ENCODE data around the gene CBLN3.

CBLN3 gene

DNA sequence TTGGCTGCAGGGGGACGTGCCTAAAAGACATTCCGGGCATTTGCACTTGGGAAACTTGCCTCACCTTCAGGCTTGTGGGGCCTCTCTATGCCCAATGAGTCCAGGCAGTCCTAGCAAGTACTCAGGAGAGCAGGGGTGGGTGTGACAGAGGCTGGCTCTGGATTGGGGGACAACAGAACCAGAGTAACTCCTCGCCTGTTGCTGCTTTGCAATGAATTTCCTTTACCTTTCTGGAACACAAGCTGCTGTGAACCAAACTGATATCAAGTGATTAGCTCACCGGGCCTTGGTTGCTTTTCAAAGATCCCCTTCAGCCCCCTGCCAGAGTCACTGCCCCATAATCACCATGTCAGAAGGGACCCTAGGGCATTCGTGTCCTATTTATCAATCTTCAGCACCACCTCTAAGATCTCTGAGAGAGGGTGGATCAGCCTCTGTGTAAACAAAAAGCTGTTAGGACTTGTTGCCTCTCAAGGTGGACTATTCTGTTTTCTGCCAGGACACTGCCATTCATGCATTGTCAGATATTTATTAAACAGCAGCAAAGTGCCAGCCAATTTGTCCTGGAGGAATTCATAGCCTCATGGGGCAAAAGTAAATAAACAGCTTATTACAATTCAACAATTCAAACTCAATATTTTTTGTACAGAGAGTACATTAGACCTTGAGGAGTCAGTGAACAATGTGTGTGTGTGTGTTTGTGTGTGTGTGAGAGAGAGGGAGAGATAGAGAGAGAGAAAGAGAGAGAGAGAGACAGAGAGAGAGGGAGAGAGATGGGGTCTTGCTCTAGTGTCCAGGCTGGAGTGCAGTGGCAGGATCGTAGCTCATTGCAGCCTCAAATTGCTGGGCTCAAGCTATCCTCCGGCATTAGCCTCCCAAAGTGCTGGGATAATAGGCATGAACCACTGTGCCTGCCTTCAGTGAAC, 50.2 kb downstream of the CBLN3 start:
- no peak for DNase-seq

DNA sequence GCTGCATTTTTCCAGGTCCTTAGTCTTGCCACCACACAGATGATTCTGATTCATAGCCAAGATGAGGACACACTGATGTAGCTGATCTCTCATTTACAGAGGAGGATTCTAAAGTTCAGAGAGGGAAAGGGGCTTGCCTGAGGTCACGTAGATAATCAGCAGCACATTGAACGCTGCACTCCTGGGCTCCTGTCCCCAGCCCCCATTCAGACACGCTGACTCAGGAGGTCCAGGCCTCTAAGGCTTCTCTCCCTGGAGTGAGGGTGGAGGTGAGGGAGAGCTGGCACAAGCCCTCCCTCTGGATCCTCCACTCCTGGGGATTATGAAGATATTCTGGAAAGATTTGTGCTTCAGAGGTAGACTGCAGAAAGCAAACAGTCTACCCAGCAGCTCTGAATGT, 51.1 kb downstream of the CBLN3 start:
- no peak for DNase-seq

DNA sequence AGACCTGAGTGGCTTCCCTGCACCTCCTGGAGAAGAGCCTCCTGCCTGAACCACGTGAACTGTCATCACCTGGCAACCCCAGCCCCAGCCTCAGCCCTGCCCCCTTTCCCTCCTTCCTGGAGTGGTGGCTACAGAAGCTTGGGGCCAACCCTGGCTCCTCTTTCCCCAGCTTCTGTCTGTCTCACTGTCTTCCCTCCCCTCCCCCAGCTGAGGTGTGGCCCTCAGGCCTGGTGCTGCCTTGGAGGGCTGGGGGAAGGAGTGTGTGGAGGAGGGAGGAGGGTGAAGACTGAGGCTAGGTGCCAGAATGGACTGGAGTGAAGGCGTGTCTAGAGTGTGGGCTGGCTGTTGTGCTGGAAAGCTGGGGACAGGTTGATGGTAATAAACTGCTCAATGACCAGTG, 51.8 kb downstream of the CBLN3 start:
- DNase-seq: no peak

DNA sequence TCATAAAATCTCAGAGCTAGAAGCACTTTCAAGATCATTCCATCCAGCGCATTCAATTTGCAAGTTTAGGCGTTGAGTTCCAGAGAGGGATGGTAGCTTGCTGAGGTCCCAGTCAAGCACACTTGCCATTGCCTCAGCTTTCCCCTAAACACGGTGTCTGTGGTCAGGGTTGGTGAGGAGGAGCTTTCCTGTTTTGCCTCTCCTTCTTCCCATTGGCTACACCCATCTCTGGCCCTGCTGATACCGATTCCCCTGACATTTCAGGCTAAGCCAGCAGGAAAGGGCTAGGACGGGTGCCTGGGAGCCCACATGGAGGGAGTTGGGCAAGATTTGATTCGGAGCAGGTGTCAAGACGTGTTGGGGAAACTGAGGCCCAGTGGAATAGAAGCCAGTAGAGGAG, 52.3 kb downstream of the CBLN3 start:
- no peak for DNase-seq

Data from T-helper 1 cell (primary cell).